H9 (cell line): Measurements from ENCODE around the gene C19orf53. TPM values are rescaled to one million over a fixed set of nuclear protein-coding genes. Genes with fewer than 3 reads are reported as not detected.

Experiments used
- DNase-seq: peaks from one replicate; pipeline ENCODE4 v3.0.0-alpha.2; 2017
- H2AFZ ChIP-seq: one replicate; pipeline ENCODE4 v1.6.1; 2013; ENCODE audit warnings: mild to moderate bottlenecking, low read length, control low read depth, moderate library complexity
- H2AK5ac ChIP-seq: 2 replicates; pipeline ENCODE4 v1.6.1; 2013; ENCODE audit warnings: low read length, control low read depth, mixed read lengths; ENCODE audit not compliant: insufficient read length
- H2BK120ac ChIP-seq: one replicate; pipeline ENCODE4 v1.6.1; 2013; ENCODE audit warnings: low read depth, mild to moderate bottlenecking, low read length, control low read depth, inconsistent platforms; ENCODE audit not compliant: poor library complexity, severe bottlenecking
- H2BK12ac ChIP-seq: 2 replicates; pipeline ENCODE4 v1.6.1; 2013; ENCODE audit warnings: low read length, control low read depth, mixed read lengths, low read depth; ENCODE audit not compliant: insufficient read length
- H2BK15ac ChIP-seq: 2 replicates; pipeline ENCODE4 v1.6.1; 2013; ENCODE audit warnings: low read depth, low read length, control low read depth
- H2BK20ac ChIP-seq: one replicate; pipeline ENCODE4 v1.6.1; 2013; ENCODE audit warnings: low read depth, mild to moderate bottlenecking, low read length, control low read depth, inconsistent platforms; ENCODE audit not compliant: poor library complexity, severe bottlenecking
- H2BK5ac ChIP-seq: 2 replicates; pipeline ENCODE4 v1.6.1; 2013; ENCODE audit warnings: low read length, control low read depth, mixed read lengths; ENCODE audit not compliant: insufficient read length
- H3K14ac ChIP-seq: 2 replicates; pipeline ENCODE4 v1.6.1; 2013; ENCODE audit warnings: low read length, control low read depth; ENCODE audit not compliant: insufficient read depth
- H3K18ac ChIP-seq: 2 replicates; pipeline ENCODE4 v1.6.1; 2013; ENCODE audit warnings: low read depth, mild to moderate bottlenecking, mixed read lengths, low read length, control low read depth; ENCODE audit not compliant: insufficient read length
- H3K23ac ChIP-seq: 2 replicates; pipeline ENCODE4 v1.6.1; 2013; ENCODE audit warnings: low read length, control low read depth, mixed read lengths, low read depth; ENCODE audit not compliant: insufficient read length
- H3K23me2 ChIP-seq: 2 replicates; pipeline ENCODE4 v1.6.1; 2013; ENCODE audit warnings: low read depth, mild to moderate bottlenecking, mixed read lengths, low read length, control low read depth; ENCODE audit not compliant: insufficient read length, poor library complexity, severe bottlenecking
- H3K27ac ChIP-seq: 2 replicates; pipeline ENCODE4 v1.5.1; 2013; ENCODE audit warnings: low read length, control low read depth, mixed read lengths, low read depth; ENCODE audit not compliant: insufficient read length
- H3K27me3 ChIP-seq: 2 replicates; pipeline ENCODE4 v1.6.1; 2013; ENCODE audit warnings: low read length, control low read depth, inconsistent platforms; ENCODE audit not compliant: insufficient read depth
- H3K4ac ChIP-seq: 2 replicates; pipeline ENCODE4 v1.6.1; 2013; ENCODE audit warnings: low read depth, mild to moderate bottlenecking, control low read depth, inconsistent platforms, low read length, moderate library complexity
- H3K4me1 ChIP-seq: 2 replicates; pipeline ENCODE4 v1.6.1; 2013; ENCODE audit warnings: low read length, control low read depth, inconsistent platforms; ENCODE audit not compliant: insufficient read depth
- H3K4me2 ChIP-seq: 2 replicates; pipeline ENCODE4 v1.6.1; 2013; ENCODE audit warnings: low read length, control low read depth, mixed read lengths; ENCODE audit not compliant: insufficient read length, insufficient read depth
- H3K56ac ChIP-seq: 2 replicates; pipeline ENCODE4 v1.6.1; 2013; ENCODE audit warnings: low read depth, mild to moderate bottlenecking, mixed read lengths, low read length, control low read depth; ENCODE audit not compliant: insufficient read length
- H3K79me1 ChIP-seq: 2 replicates; pipeline ENCODE4 v1.6.1; 2013; ENCODE audit warnings: low read depth, mild to moderate bottlenecking, moderate library complexity, low read length, control low read depth, inconsistent platforms; ENCODE audit not compliant: insufficient read depth, poor library complexity, severe bottlenecking
- H3K79me2 ChIP-seq: 2 replicates; pipeline ENCODE4 v1.6.1; 2013; ENCODE audit warnings: low read length, control low read depth, inconsistent platforms; ENCODE audit not compliant: insufficient read depth
- H3K9ac ChIP-seq: 2 replicates; pipeline ENCODE4 v1.6.1; 2013; ENCODE audit warnings: low read length, control low read depth, mixed read lengths; ENCODE audit not compliant: insufficient read length; ENCODE audit errors: extremely low read depth
- H3K9me3 ChIP-seq: one replicate; pipeline ENCODE4 v1.6.1; 2013; ENCODE audit warnings: low read depth, low read length, inconsistent platforms; ENCODE audit not compliant: control insufficient read depth
- H3T11ph ChIP-seq: one replicate; pipeline ENCODE4 v1.6.1; 2013; ENCODE audit warnings: mild to moderate bottlenecking, low read length, control low read depth, inconsistent platforms
- H4K20me1 ChIP-seq: one replicate; pipeline ENCODE4 v1.6.1; 2013; ENCODE audit not compliant: control insufficient read depth, insufficient read length, insufficient read depth
- H4K5ac ChIP-seq: 2 replicates; pipeline ENCODE4 v1.6.1; 2013; ENCODE audit warnings: low read depth, mild to moderate bottlenecking, mixed read lengths, low read length, control low read depth; ENCODE audit not compliant: insufficient read length
- H4K8ac ChIP-seq: replicated peaks from 2 replicates; pipeline ENCODE4 v1.6.1; 2013; ENCODE audit warnings: low read length, control low read depth, mixed read lengths, low read depth; ENCODE audit not compliant: insufficient read length
- H4K91ac ChIP-seq: 2 replicates; pipeline ENCODE4 v1.6.1; 2013; ENCODE audit warnings: low read depth, mild to moderate bottlenecking, moderate library complexity, mixed read lengths, low read length, control low read depth; ENCODE audit not compliant: insufficient read length
- H3K27ac Mint-ChIP-seq, 3 experiments: 2 replicates in 2 of 3; 3 replicates in 1 of 3; pipeline ENCODE4 v1.8.0; 2020 to 2021; ENCODE audit warnings: mixed read lengths in 3 of 3, mild to moderate bottlenecking in 1 of 3, moderate library complexity in 1 of 3
- H3K27me3 Mint-ChIP-seq: 2 replicates; pipeline ENCODE4 v1.8.0; 2021; ENCODE audit warnings: low read depth, mild to moderate bottlenecking, moderate library complexity, mixed read lengths
- H3K36me3 Mint-ChIP-seq, 3 experiments: 2 replicates in 2 of 3; 3 replicates in 1 of 3; pipeline ENCODE4 v1.8.0; 2020 to 2021; ENCODE audit warnings: low read depth in 3 of 3, mixed read lengths in 3 of 3; ENCODE audit not compliant: insufficient read depth in 1 of 3
- H3K4me1 Mint-ChIP-seq, 2 experiments: 2 replicates each; pipeline ENCODE4 v1.8.0; 2020; ENCODE audit warnings: mixed read lengths in 2 of 2
- H3K4me3 Mint-ChIP-seq, 2 experiments: 2 replicates in 1 of 2; 3 replicates in 1 of 2; pipeline ENCODE4 v1.8.0; 2020 to 2021; ENCODE audit warnings: mild to moderate bottlenecking in 2 of 2, mixed read lengths in 2 of 2, moderate library complexity in 1 of 2
- H3K9me3 Mint-ChIP-seq, 2 experiments: 2 replicates in 1 of 2; 3 replicates in 1 of 2; pipeline ENCODE4 v1.8.0; 2020; ENCODE audit warnings: mild to moderate bottlenecking in 2 of 2, mixed read lengths in 2 of 2, moderate library complexity in 1 of 2
- CTCF ChIP-seq: fragments of 200-600 bp; sonication (generic); conservative IDR thresholded peaks from 3 replicates; pipeline ENCODE4 v1.8.0; 2021; ENCODE audit warnings: antibody characterized with exemption, mild to moderate bottlenecking
- WGBS: extraction: QIAGEN DNeasy Blood & Tissue Kit; methylation state at CpG from one replicate; pipeline ENCODE4 v1.1.7; 2013; ENCODE audit warnings: missing lambda C conversion rate, low lambda C conversion rate, mixed read lengths; ENCODE audit not compliant: insufficient read length; ENCODE audit errors: extremely low coverage; 5-methylcytosine and 5-hydroxymethylcytosine counted together
- total RNA-seq: library from RNA; stranded (reverse); gene quantifications from 2 replicates; pipeline ENCODE4 v1.2.1, GENCODE V29; 2021

The C19orf53 gene
- total RNA-seq, 1 experiment from 2014 or later = 129 TPM

DNA sequence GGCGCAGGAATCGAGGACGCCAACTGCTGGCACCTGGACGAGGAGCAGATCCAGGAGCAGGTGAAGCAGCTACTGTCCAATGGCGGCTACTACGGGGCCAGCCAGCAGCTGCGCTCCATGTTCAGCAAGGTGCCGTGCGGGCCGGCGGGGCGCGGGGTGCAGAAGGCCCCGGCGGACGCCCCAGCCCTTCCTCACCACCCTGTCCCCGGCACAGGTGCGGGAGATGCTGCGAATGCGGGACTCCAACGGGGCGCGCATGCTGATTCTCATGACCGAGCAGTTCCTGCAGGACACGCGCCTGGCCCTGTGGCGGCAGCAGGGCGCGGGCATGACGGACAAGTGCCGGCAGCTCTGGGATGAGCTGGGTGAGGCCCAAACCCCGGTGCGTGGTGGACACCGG lies 34.6 kb downstream of the C19orf53 start:
- no peak overlapping the region for H2BK5ac ChIP-seq
- no peaks in the 10 kb centered on the region for H3K27me3 ChIP-seq
- no peaks in the 10 kb centered on the region for H3K23me2 ChIP-seq
- no peak overlapping the region for H3K27ac Mint-ChIP-seq
- no peaks in the 10 kb centered on the region for H3K9me3 ChIP-seq
- peaks cover 2 to 5% of the 10 kb centered on the region in 2 experiments; a peak in 1 of 4 replicates for H3K4me1 Mint-ChIP-seq
- no peak overlapping the region for H2BK15ac ChIP-seq
- no peak overlapping the region for H2BK20ac ChIP-seq
- H3K27ac ChIP-seq = no peak overlapping the region
- no peak overlapping the region for H3K14ac ChIP-seq
- H3K9me3 Mint-ChIP-seq = no peaks in the 10 kb centered on the region; a peak in 1 of 5 replicates
- H3K18ac ChIP-seq = no peak overlapping the region
- no peak overlapping the region for H3K56ac ChIP-seq
- no peak overlapping the region for H2BK120ac ChIP-seq
- WGBS = no CpG with 5 or more reads among the region's 34 CpGs
- H3K4me2 ChIP-seq = no peak overlapping the region
- H3K27me3 Mint-ChIP-seq = no peaks in the 10 kb centered on the region
- no peak overlapping the region for H3K23ac ChIP-seq
- no peak overlapping the region for H2BK12ac ChIP-seq
- no peaks in the 10 kb centered on the region for H3K4me1 ChIP-seq
- no peak overlapping the region for H3T11ph ChIP-seq
- TF ChIP-seq CTCF = no peak
- no peaks in the 10 kb centered on the region for H3K79me2 ChIP-seq
- no peak overlapping the region for H3K9ac ChIP-seq
- H3K4ac ChIP-seq = no peak overlapping the region
- H4K8ac ChIP-seq = no peak overlapping the region
- no peaks in the 10 kb centered on the region for H3K79me1 ChIP-seq
- peaks cover 20 to 53% (median 29%) of the 10 kb centered on the region in 3 experiments; a peak in 6 of 7 replicates for H3K36me3 Mint-ChIP-seq
- no peak for DNase-seq
- H2AK5ac ChIP-seq = no peak overlapping the region
- H4K20me1 ChIP-seq = no peaks in the 10 kb centered on the region
- no peak overlapping the region for H2AFZ ChIP-seq
- no peak overlapping the region for H4K5ac ChIP-seq
- no peak overlapping the region for H3K4me3 Mint-ChIP-seq
- no peak overlapping the region for H4K91ac ChIP-seq
